Measurements from ENCODE around the gene NDUFV3.

The NDUFV3 gene

GRCh38 chr21:42883921-42884320 is 9.2 kb upstream of the NDUFV3 start:
- Histone ChIP-seq H3K4me2 (ENCODE audit: low read length) (no peak overlapping the region), H3K27ac (ENCODE audit: low read depth, low read length) (no peak overlapping the region), H3F3A (ENCODE audit: control insufficient read depth, insufficient read depth) (no peaks in the 10 kb centered on the region), H3K36me3 (ENCODE audit: control insufficient read depth, low read length) (peaks cover 6% of the 10 kb centered on the region; the same call in 1 of the 2 replicates), H3K4me3 (ENCODE audit: low read length) (no peak overlapping the region), H4K20me1 (ENCODE audit: control insufficient read depth, insufficient read depth, low read depth, low read length) (no peaks in the 10 kb centered on the region), H3K79me2 (ENCODE audit: control insufficient read depth, low read length) (peaks cover 18% of the 10 kb centered on the region), H3K9me2 (replicated peaks; ENCODE audit: control insufficient read depth, low read length) (no peaks in the 10 kb centered on the region), H3K27me3 (ENCODE audit: control insufficient read depth, low read length) (no peaks in the 10 kb centered on the region), H3K4me1 (ENCODE audit: control insufficient read depth, low read length) (peaks cover 10% of the 10 kb centered on the region), H3K9me3 (ENCODE audit: control insufficient read depth, insufficient read depth, low read length) (no peaks in the 10 kb centered on the region)
- TF ChIP-seq CTCF (IDR thresholded peaks at IDR 0.05; ENCODE audit: low read depth, low read length, poor library complexity, severe bottlenecking), result no peak
- TF ChIP-seq EZH2phosphoT487 (IDR thresholded peaks at IDR 0.05; ENCODE audit: borderline replicate concordance, low read length), result no peak

GRCh38 chr21:42887326-42887725 is 5.8 kb upstream of the NDUFV3 start:
- Histone ChIP-seq H3K27me3 (ENCODE audit: control insufficient read depth, low read length) (no peaks in the 10 kb centered on the region), H3K9me3 (ENCODE audit: control insufficient read depth, insufficient read depth, low read length) (no peaks in the 10 kb centered on the region), H3K4me2 (ENCODE audit: low read length) (no peak overlapping the region), H3K4me1 (ENCODE audit: control insufficient read depth, low read length) (peaks cover 3% of the 10 kb centered on the region), H3K79me2 (ENCODE audit: control insufficient read depth, low read length) (no peaks in the 10 kb centered on the region), H3K36me3 (ENCODE audit: control insufficient read depth, low read length) (no peaks in the 10 kb centered on the region), H3K9me2 (replicated peaks; ENCODE audit: control insufficient read depth, low read length) (no peaks in the 10 kb centered on the region), H3K4me3 (ENCODE audit: low read length) (no peak overlapping the region), H4K20me1 (ENCODE audit: control insufficient read depth, insufficient read depth, low read depth, low read length) (no peaks in the 10 kb centered on the region), H3K27ac (ENCODE audit: low read depth, low read length) (no peak overlapping the region), H3F3A (ENCODE audit: control insufficient read depth, insufficient read depth) (no peaks in the 10 kb centered on the region)
- TF ChIP-seq EZH2phosphoT487 (IDR thresholded peaks at IDR 0.05; ENCODE audit: borderline replicate concordance, low read length), result no peak
- no peak for TF ChIP-seq CTCF (IDR thresholded peaks at IDR 0.05; ENCODE audit: low read depth, low read length, poor library complexity, severe bottlenecking)

GRCh38 chr21:42892582-42892930 is 553 bp upstream of the NDUFV3 start:
- no peaks in the 10 kb centered on the region for H3K9me3 ChIP-seq (ENCODE audit: control insufficient read depth, insufficient read depth, low read length)
- H3K79me2 ChIP-seq (ENCODE audit: control insufficient read depth, low read length), result peaks cover 22% of the 10 kb centered on the region
- 0 out of 2 replicates have a peak, but pooled peaks cover 3% of the 10 kb centered on the region for H3F3A ChIP-seq (ENCODE audit: control insufficient read depth, insufficient read depth)
- no peak overlapping the region for H3K27ac ChIP-seq (ENCODE audit: low read depth, low read length)
- H3K27me3 ChIP-seq (ENCODE audit: control insufficient read depth, low read length), result no peaks in the 10 kb centered on the region
- peak overlapping the region; percentile 85 for H3K4me3 ChIP-seq (ENCODE audit: low read length)
- peaks cover 16% of the 10 kb centered on the region for H3K36me3 ChIP-seq (ENCODE audit: control insufficient read depth, low read length)
- no peaks in the 10 kb centered on the region for H3K9me2 ChIP-seq (replicated peaks; ENCODE audit: control insufficient read depth, low read length)
- H3K4me1 ChIP-seq (ENCODE audit: control insufficient read depth, low read length), result peaks cover 6% of the 10 kb centered on the region
- no peak for TF ChIP-seq CTCF (IDR thresholded peaks at IDR 0.05; ENCODE audit: low read depth, low read length, poor library complexity, severe bottlenecking)
- TF ChIP-seq EZH2phosphoT487 (IDR thresholded peaks at IDR 0.05; ENCODE audit: borderline replicate concordance, low read length), result no peak
- peaks cover 5% of the 10 kb centered on the region; the same call in 1 of the 2 replicates for H4K20me1 ChIP-seq (ENCODE audit: control insufficient read depth, insufficient read depth, low read depth, low read length)
- H3K4me2 ChIP-seq (ENCODE audit: low read length), result peak overlapping the region; percentile 62
